K562 (cell line): ENCODE data around the gene OGDH.

Source experiments
- FOXK2 ChIP-seq, 2 experiments: fragments of 450-650 bp; IDR thresholded peaks in 1 of 2; conservative IDR thresholded peaks in 1 of 2; 2 replicates each; pipeline ENCODE4 v1.6.1; 2016; ENCODE audit warnings: low read depth in 2 of 2, mild to moderate bottlenecking in 1 of 2
- HCFC1 ChIP-seq: IDR thresholded peaks from 2 replicates; pipeline ENCODE4 v1.6.1; 2012; ENCODE audit warnings: low read depth, low read length, improper control_type of control experiment
- ZC3H4 ChIP-seq: sonication (generic); formaldehyde crosslinking; IDR thresholded peaks from 2 replicates; pipeline ENCODE4 v1.9.0; 2021; ENCODE audit warnings: missing genetic modification reagents, borderline replicate concordance
- ZFPM2 ChIP-seq: fragments of 250-450 bp; sonication (Bioruptor Pico); IDR thresholded peaks from 2 replicates; pipeline ENCODE4 v1.5.1; 2022; ENCODE audit warnings: mild to moderate bottlenecking
- TF ChIP-seq, protein P1 (sequence below): sonication (generic); formaldehyde crosslinking; IDR thresholded peaks from 2 replicates; pipeline ENCODE4 v1.8.1; 2023; ENCODE audit warnings: mild to moderate bottlenecking, missing genetic modification reagents, moderate library complexity

- no peak for TF ChIP-seq ZFPM2 (CRISPR knock-in tag)
- no peak for TF ChIP-seq ZC3H4 (CRISPR knock-in tag)
- TF ChIP-seq, protein P1, sequence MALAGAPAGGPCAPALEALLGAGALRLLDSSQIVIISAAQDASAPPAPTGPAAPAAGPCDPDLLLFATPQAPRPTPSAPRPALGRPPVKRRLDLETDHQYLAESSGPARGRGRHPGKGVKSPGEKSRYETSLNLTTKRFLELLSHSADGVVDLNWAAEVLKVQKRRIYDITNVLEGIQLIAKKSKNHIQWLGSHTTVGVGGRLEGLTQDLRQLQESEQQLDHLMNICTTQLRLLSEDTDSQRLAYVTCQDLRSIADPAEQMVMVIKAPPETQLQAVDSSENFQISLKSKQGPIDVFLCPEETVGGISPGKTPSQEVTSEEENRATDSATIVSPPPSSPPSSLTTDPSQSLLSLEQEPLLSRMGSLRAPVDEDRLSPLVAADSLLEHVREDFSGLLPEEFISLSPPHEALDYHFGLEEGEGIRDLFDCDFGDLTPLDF (CRISPR knock-in tag), result no peak
- no peak for TF ChIP-seq HCFC1
- peak; percentile 30 to 48; a peak in 1 of 4 replicates for TF ChIP-seq FOXK2 (conservative IDR thresholded peaks at IDR 0.05 in 1 of 2, IDR thresholded peaks at IDR 0.05 in 1 of 2; ENCODE audit: low read depth in 2 of 2)
Observed at GRCh38 chr7:44615149-44615611, 8.8 kb downstream of the OGDH start.
